LNCAP (cell line): ENCODE results near the gene POLR1D.

Source experiments
- CTCF ChIP-seq: fragments of 450-650 bp; IDR thresholded peaks from 2 replicates; pipeline ENCODE4 v1.5.1; 2017; ENCODE audit warnings: mild to moderate bottlenecking

Gene POLR1D

GRCh38 chr13:27641711-27642502 lies 20.2 kb downstream of the POLR1D start:
- TF ChIP-seq CTCF, result no peak

- no peak for TF ChIP-seq CTCF
Observed at GRCh38 chr13:27643334-27644132, 21.8 kb downstream of the POLR1D start.

- no peak for TF ChIP-seq CTCF
Observed at GRCh38 chr13:27644302-27644701, 22.6 kb downstream of the POLR1D start.

- no peak for TF ChIP-seq CTCF
Observed at GRCh38 chr13:27650312-27650711, 28.6 kb downstream of the POLR1D start.

- TF ChIP-seq CTCF, result no peak
Observed at GRCh38 chr13:27654059-27654458, 32.4 kb downstream of the POLR1D start.

- no peak for TF ChIP-seq CTCF
Observed at GRCh38 chr13:27654816-27655215, 33.1 kb downstream of the POLR1D start.

- no peak for TF ChIP-seq CTCF
Observed at GRCh38 chr13:27657724-27658123, 36.0 kb downstream of the POLR1D start.
